BLaER1 (cell line): Measurements from ENCODE around the gene DDRGK1.
"Not testable (repeated sequence)": the region's sequence is repeated elsewhere in the genome, so short reads cannot be mapped to it uniquely, and the experiment has no call there.

ENCODE experiments used
- H3K27ac ChIP-seq: shearing (Covaris generic); formaldehyde crosslinking; 2 replicates; pipeline ENCODE4 v1.8.1; 2022
- H3K27me3 ChIP-seq: shearing (Covaris generic); formaldehyde crosslinking; 2 replicates; pipeline ENCODE4 v1.8.1; 2022
- H3K36me3 ChIP-seq: shearing (Covaris generic); formaldehyde crosslinking; 2 replicates; pipeline ENCODE4 v1.8.1; 2022
- H3K4me1 ChIP-seq: shearing (Covaris generic); formaldehyde crosslinking; 2 replicates; pipeline ENCODE4 v1.8.1; 2022
- H3K4me2 ChIP-seq: shearing (Covaris generic); formaldehyde crosslinking; 2 replicates; pipeline ENCODE4 v1.8.1; 2022
- H3K4me3 ChIP-seq: shearing (Covaris generic); formaldehyde crosslinking; 2 replicates; pipeline ENCODE4 v1.8.1; 2022
- H3K9ac ChIP-seq: shearing (Covaris generic); formaldehyde crosslinking; 2 replicates; pipeline ENCODE4 v1.8.1; 2022
- H3K9me3 ChIP-seq: shearing (Covaris generic); formaldehyde crosslinking; 2 replicates; pipeline ENCODE4 v1.8.1; 2022
- H4K20me1 ChIP-seq: shearing (Covaris generic); formaldehyde crosslinking; 2 replicates; pipeline ENCODE4 v1.8.1; 2022
- Cebpa-rat ChIP-seq: shearing (Covaris generic); IDR thresholded peaks from 2 replicates; pipeline ENCODE4 v1.8.1; 2022

DDRGK1 gene

DNA sequence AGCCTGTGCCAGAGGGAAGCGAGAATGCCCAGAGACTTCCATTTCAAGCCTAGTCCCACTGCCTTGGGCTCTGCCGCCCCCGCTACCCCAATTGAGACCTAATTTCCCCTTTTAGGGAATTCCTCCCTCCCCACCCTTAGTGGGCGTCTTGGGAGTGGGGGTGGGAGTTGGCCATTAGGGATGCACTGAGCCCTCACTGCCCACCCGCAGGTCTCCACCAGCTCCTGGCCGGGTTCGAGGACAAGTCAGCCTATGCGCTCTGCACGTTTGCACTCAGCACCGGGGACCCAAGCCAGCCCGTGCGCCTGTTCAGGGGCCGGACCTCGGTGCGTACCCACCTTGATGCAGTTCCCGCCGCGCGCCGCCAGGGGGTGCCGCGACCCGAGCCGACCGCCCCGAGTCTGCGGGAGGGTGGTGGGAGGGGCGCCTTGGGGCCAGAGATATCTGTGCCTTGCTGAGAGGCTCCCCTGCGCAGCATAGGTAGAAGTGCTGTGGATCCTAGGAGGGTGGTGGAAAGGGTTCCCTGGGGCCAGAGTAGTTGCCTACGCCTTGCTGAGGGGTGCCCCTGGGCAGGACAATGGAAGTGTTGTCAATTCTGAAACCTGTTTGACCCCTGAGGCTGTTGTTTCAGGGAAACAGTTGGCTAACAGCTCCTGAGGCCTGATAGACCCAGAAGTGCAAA lies 14.0 kb upstream of the DDRGK1 start:
- TF ChIP-seq Cebpa-rat, result no peak
- Histone ChIP-seq H3K9me3 (no peaks in the 10 kb centered on the region), H3K36me3 (peaks cover 89% of the 10 kb centered on the region), H3K27ac (no peak overlapping the region), H4K20me1 (peaks cover 22% of the 10 kb centered on the region), H3K4me1 (peaks cover 35% of the 10 kb centered on the region), H3K9ac (no peak overlapping the region), H3K4me3 (no peak overlapping the region), H3K4me2 (0 out of 2 replicates have a peak overlapping the region, but pooled peaks have one; percentile 22), H3K27me3 (no peaks in the 10 kb centered on the region)

DNA sequence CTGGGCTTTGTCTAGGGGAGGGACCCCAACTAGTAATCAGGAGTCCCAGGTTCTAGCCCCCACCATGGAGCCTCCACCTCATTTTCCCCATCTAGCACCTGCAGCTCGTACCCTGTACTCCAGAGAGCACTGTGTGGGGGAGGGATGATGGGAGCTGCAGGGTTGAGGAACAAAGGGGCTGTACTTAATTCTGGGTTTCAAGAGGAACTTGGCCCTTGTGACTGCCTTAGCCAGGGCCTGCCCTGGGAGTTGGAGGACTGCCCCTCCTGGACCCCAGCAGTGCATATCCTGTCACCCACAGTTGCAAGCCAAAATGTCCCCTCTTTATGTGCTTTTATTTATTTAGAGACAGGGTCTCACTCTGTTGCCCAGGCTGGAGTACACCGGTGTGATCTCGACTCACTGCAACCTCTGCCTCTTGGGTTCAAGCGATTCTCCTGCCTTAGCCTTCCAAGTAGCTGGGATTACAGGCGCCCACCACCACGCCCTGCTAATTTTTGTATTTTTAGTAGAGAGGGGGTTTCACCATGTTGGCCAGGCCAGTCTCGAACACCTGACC lies 11.0 kb upstream of the DDRGK1 start:
- not testable (repeated sequence) for H3K27ac ChIP-seq, H3K4me3 ChIP-seq, H3K9ac ChIP-seq, H3K27me3 ChIP-seq, H3K9me3 ChIP-seq, H3K4me2 ChIP-seq
- peaks cover 75% of the 10 kb centered on the region for H3K36me3 ChIP-seq
- H3K4me1 ChIP-seq, result peaks cover 23% of the 10 kb centered on the region
- peaks cover 11% of the 10 kb centered on the region; the same call in 1 of the 2 replicates for H4K20me1 ChIP-seq

DNA sequence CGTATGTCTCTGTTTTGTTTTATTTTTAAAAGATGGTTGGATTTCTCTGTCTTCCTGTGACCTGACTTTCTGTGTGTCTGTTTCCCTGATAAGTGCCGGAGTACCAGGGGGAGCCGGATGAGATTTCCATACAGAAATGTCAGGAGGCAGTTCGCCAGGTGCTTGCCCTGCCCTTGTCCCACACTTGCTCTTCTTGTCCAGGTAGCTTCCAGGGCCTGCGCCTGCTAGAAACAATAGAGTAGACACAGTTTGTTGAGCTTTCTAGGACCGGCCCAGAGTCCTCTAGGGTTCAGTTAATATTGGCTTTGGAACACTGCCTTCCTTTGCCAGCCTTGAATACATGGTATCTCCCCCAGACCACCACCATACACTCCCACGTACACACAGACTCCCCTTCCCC lies 8.7 kb upstream of the DDRGK1 start:
- peaks cover 54% of the 10 kb centered on the region for H3K36me3 ChIP-seq
- peaks cover 11% of the 10 kb centered on the region; the same call in 1 of the 2 replicates for H4K20me1 ChIP-seq
- peaks cover 30% of the 10 kb centered on the region for H3K4me1 ChIP-seq
- no peak overlapping the region for H3K4me3 ChIP-seq
- peak overlapping the region; percentile 27; the same call in 1 of the 2 replicates for H3K9ac ChIP-seq
- no peak overlapping the region for H3K4me2 ChIP-seq
- no peak for TF ChIP-seq Cebpa-rat
- no peaks in the 10 kb centered on the region for H3K27me3 ChIP-seq
- H3K27ac ChIP-seq, result no peak overlapping the region
- H3K9me3 ChIP-seq, result no peaks in the 10 kb centered on the region

DNA sequence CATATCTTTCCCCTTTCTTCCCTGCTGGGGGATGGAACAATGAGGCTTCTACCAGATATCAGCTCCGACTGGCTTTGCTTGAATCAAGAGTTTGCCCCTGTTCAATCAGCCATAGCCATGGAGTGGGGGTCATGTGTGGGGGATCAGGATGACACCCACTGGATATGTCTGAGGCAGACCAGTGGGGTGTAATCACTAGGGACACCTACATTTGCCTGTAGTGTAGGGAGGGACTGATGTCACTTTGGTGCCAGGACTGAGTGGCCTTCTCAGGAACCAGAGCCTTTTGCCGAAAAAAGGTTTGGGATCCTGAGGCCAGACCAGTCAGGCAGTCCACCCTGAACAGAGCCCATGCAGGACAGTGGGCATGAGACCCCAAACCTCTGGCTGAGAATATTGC lies 5.9 kb upstream of the DDRGK1 start:
- no peak for TF ChIP-seq Cebpa-rat
- peak overlapping the region; percentile 93 for H3K9ac ChIP-seq
- peaks cover 11% of the 10 kb centered on the region; the same call in 1 of the 2 replicates for H4K20me1 ChIP-seq
- H3K36me3 ChIP-seq, result peaks cover 26% of the 10 kb centered on the region
- H3K4me1 ChIP-seq, result peaks cover 26% of the 10 kb centered on the region
- H3K27me3 ChIP-seq, result no peaks in the 10 kb centered on the region
- no peaks in the 10 kb centered on the region for H3K9me3 ChIP-seq
- H3K4me3 ChIP-seq, result peak overlapping the region; percentile 98
- H3K27ac ChIP-seq, result peak overlapping the region; percentile 89
- peak overlapping the region; percentile 97 for H3K4me2 ChIP-seq

DNA sequence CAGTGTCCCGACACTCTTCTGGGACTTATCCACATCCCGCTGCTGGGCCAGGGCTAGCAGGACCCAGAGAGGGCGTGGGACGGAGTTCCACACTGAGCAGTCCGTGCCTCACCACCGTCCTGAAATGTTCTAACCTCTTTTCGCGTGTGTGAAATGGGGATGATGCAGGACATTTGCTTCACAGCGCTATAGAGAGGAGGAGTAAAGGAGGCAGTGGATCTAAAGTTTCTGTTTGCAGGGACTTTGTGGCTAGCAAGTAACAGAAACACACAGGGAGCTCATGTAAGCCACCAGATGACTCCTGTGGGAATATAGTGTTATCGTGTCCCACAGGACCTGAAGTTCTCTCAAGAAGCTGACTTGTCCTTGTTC lies 5.5 kb upstream of the DDRGK1 start:
- peak overlapping the region; percentile 89 for H3K27ac ChIP-seq
- TF ChIP-seq Cebpa-rat, result no peak
- H3K9me3 ChIP-seq, result no peaks in the 10 kb centered on the region
- peak overlapping the region; percentile 93 for H3K9ac ChIP-seq
- peaks cover 11% of the 10 kb centered on the region; the same call in 1 of the 2 replicates for H4K20me1 ChIP-seq
- H3K36me3 ChIP-seq, result peaks cover 21% of the 10 kb centered on the region
- no peaks in the 10 kb centered on the region for H3K27me3 ChIP-seq
- peak overlapping the region; percentile 97 for H3K4me2 ChIP-seq
- H3K4me1 ChIP-seq, result peaks cover 26% of the 10 kb centered on the region
- H3K4me3 ChIP-seq, result peak overlapping the region; percentile 98

DNA sequence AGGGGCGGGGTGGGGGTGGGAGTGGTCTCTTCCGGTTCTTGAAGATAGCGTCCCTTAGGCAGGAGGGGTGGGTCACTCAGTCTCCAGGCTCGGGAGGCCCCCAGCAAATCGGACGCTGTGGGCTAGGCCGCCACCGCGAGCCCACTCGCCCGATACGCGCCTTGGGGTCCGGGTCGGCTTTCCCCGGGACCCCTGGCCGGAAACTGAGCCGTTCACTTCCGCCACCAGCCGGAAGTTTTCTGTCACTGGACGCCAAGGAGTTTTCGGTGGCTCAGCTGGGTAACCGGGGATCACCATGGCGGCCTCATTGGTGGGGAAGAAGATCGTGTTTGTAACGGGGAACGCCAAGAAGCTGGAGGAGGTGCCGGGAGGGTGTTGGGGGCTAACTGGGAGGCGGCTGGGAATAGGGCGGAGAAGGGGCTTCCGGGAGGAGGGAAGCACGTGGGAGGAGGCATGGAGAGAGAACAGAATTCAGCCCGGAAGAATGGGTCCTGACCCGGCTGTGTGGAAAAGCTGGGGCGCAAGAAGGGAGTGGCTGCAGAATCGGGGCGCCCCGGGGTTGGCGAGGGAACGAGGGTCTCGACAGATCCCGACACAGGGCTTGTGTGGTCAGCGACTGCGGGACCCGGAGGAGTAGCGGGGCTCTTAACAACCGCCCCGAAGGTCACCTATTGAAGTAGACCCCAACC lies 4.9 kb upstream of the DDRGK1 start, which contains the start of gene ITPA:
Gene ITPA, plus strand, starts transcription at position 242 of the 689 bp plus-strand sequence. Its CDS starts 54 bp downstream, at position 296.
- Histone ChIP-seq H3K9me3 (no peaks in the 10 kb centered on the region), H3K36me3 (peaks cover 18% of the 10 kb centered on the region), H3K4me1 (peaks cover 26% of the 10 kb centered on the region), H4K20me1 (peaks cover 11% of the 10 kb centered on the region; the same call in 1 of the 2 replicates), H3K9ac (peak within 1 kb of the TSS; percentile 93), H3K4me2 (peak within 1 kb of the TSS; percentile 97), H3K4me3 (peak within 1 kb of the TSS; percentile 98), H3K27ac (peak within 1 kb of the TSS; percentile 89), H3K27me3 (no peaks in the 10 kb centered on the region)
- TF ChIP-seq Cebpa-rat, result no peak

DNA sequence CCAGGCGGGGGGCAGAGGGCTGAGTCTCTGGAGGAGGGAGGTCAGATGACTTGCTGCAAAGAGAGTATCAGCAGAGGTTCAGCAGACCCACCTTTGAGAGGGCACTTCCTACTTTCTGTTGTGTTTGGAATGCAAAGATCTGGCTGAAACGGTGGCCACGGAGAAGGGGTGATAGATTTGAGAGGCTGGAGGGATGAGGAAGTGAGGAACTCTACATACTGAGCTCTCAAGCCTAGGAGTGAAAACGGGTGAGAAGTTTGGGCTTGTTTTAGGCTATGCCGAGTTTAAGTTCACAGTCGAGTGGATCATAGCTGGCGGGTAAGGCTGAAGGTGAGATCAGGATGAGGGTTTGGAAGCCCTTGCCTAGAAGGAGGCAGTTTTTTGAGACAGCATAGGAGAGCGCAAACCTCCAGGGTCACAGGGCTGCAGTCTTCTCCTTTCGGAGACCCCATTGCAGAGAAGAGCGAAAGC lies 4.3 kb upstream of the DDRGK1 start:
- Histone ChIP-seq H3K27ac (peak overlapping the region; percentile 89), H3K9me3 (no peaks in the 10 kb centered on the region), H3K9ac (peak overlapping the region; percentile 93), H3K4me3 (peak overlapping the region; percentile 98), H3K36me3 (peaks cover 12% of the 10 kb centered on the region), H4K20me1 (peaks cover 11% of the 10 kb centered on the region; the same call in 1 of the 2 replicates), H3K4me2 (peak overlapping the region; percentile 97), H3K4me1 (peaks cover 26% of the 10 kb centered on the region), H3K27me3 (no peaks in the 10 kb centered on the region)
- TF ChIP-seq Cebpa-rat, result no peak

DNA sequence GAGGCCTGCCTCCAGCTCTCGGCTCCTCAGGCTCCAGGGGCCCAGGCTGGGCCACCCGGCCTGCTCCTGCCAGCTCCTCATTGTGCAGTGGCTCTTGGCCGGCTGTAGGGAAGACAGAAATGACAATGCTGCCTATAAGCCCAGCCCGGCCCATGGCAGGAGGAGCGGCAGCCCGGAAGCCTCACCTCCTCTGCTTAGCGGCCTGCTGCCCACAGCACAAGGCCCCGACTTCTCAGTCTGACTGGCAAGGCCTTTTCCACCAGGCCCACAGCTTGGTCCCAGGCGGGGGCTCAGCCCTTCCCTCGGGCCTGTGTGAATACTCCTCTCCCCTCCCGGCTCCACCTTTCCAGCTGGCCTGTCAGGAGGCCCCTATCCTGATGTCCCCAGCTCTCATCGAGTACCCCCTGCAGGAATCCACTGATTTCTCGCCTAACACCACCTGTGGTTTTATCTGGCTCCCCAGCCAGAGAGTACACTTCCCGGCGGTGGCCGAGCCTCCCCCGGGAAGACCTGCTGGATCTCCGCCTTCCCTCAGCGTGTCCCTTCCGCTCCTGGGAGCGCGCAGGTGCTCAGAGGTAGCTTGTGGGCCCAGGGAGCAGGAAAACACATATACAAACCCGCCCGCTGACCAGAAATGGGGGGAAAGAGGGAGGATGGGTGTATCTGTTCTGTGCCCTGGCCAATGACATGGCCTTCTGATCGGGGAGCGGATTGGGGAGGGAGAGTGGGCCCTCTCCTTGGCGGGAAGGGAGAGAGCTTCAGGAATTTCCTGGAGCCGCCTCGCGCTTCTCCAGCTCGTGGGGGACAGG lies 963 bp downstream of the DDRGK1 start:
- H3K4me3 ChIP-seq, result peak overlapping the region; percentile 92
- peaks cover 21% of the 10 kb centered on the region for H4K20me1 ChIP-seq
- H3K27ac ChIP-seq, result peak overlapping the region; percentile 86
- H3K4me2 ChIP-seq, result peak overlapping the region; percentile 99
- H3K36me3 ChIP-seq, result peaks cover 46% of the 10 kb centered on the region
- peaks cover 25% of the 10 kb centered on the region for H3K4me1 ChIP-seq
- no peaks in the 10 kb centered on the region for H3K27me3 ChIP-seq
- peak overlapping the region; percentile 93 for H3K9ac ChIP-seq
- TF ChIP-seq Cebpa-rat, result no peak
- H3K9me3 ChIP-seq, result no peaks in the 10 kb centered on the region

DNA sequence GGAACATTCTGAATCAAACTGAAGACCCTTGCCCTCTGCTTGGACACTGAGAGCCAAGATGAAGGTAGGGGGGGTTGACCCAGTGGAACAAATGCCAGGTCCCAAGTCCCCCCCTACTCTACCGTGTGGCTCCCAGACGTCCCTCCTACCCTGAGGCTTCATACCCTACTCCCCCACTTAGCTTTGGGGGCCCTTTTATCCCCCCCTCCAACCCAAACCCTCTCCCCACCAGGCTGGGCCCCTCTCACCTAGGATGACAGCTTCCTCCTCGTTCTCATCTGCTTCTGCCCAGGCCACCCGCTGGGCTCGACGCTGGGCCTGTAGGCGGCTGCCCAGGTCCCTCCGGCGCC lies 1.5 kb downstream of the DDRGK1 start:
- Histone ChIP-seq H3K27me3 (no peaks in the 10 kb centered on the region), H3K4me1 (peaks cover 19% of the 10 kb centered on the region), H3K9me3 (no peaks in the 10 kb centered on the region), H3K27ac (peak overlapping the region; percentile 86), H3K36me3 (peaks cover 52% of the 10 kb centered on the region), H4K20me1 (peaks cover 21% of the 10 kb centered on the region), H3K4me2 (peak overlapping the region; percentile 99), H3K9ac (peak overlapping the region; percentile 93), H3K4me3 (peak overlapping the region; percentile 92)
- TF ChIP-seq Cebpa-rat, result no peak
